Erythroblast (primary cell): ENCODE results near the gene SPDL1.

Experiments
- GATA1 ChIP-seq: IDR thresholded peaks from 2 replicates; pipeline ENCODE4 v1.6.1; 2011; ENCODE audit warnings: low read depth, mild to moderate bottlenecking, control low read depth, low read length, moderate library complexity
- POLR2A ChIP-seq: IDR thresholded peaks from 2 replicates; pipeline ENCODE4 v1.6.1; 2011; ENCODE audit warnings: mild to moderate bottlenecking, low read length

DNA sequence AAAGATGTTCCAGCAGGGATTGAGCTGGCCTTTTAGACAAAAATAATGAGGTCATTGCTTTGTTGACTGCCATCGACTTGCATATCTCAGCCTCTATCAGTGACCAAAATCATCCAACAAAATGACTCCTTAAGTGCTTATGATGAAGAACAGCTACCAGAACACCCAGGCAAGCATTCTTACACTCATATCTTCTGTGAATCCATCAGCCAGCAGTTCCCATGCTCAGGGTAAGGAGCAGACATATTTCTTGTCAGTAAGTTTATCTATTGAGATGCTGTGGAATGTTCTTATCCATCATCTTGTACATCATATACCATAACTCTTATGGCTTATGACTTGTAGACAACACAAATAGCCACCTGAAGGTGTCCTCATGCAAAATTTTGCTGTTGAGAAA is 20.2 kb upstream of the SPDL1 start:
- TF ChIP-seq POLR2A (no peak), GATA1 (no peak)
